Daoy (cell line): Measurements from ENCODE around the gene ACKR3. TPM values are rescaled to one million over a fixed set of nuclear protein-coding genes. Genes with fewer than 3 reads are reported as not detected.
A peak's percentile ranks its signal among the peaks of the same experiment; 100 is the strongest.

Experiments used
- DNase-seq: peaks from one replicate; pipeline ENCODE4 v3.0.0-alpha.2; 2015; ENCODE audit warnings: low read depth
- total RNA-seq: library from RNA; depleted of rRNA; stranded (reverse); fragments of >200 nt; shearing (Covaris generic); gene quantifications from 2 replicates; pipeline ENCODE4 v1.2.3, GENCODE V29; 2014; rRNA removed

Gene ACKR3
- total RNA-seq: 5.4 and 6.3 TPM in 2 replicates

- DNase-seq: peak; percentile 84
Measured at GRCh38 chr2:236569573-236569973, at the start of gene ACKR3. Gene ACKR3, plus strand, starts transcription at chr2:236569825. Its CDS starts 10,641 bp downstream, at chr2:236580466.

- no peak for DNase-seq
Measured at GRCh38 chr2:236521556-236521955, 48.1 kb upstream of the ACKR3 start.

GRCh38 chr2:236523249-236523648 lies 46.4 kb upstream of the ACKR3 start:
- DNase-seq: no peak

- DNase-seq: no peak
Measured at GRCh38 chr2:236525411-236525997, 44.1 kb upstream of the ACKR3 start.

- no peak for DNase-seq
Measured at GRCh38 chr2:236526455-236527158, 43.0 kb upstream of the ACKR3 start.

GRCh38 chr2:236527159-236527630 lies 42.4 kb upstream of the ACKR3 start:
- DNase-seq: no peak

GRCh38 chr2:236529606-236530005 lies 40.0 kb upstream of the ACKR3 start:
- DNase-seq: no peak

GRCh38 chr2:236530512-236530911 lies 39.1 kb upstream of the ACKR3 start:
- no peak for DNase-seq

- DNase-seq: no peak
Measured at GRCh38 chr2:236531195-236531594, 38.4 kb upstream of the ACKR3 start.

GRCh38 chr2:236531996-236532395 lies 37.6 kb upstream of the ACKR3 start:
- DNase-seq: no peak

- no peak for DNase-seq
Measured at GRCh38 chr2:236533343-236533742, 36.3 kb upstream of the ACKR3 start.

- DNase-seq: peak; percentile 91
Measured at GRCh38 chr2:236535024-236535423, 34.6 kb upstream of the ACKR3 start.

GRCh38 chr2:236536727-236537398 lies 32.8 kb upstream of the ACKR3 start:
- no peak for DNase-seq

- DNase-seq: no peak
Measured at GRCh38 chr2:236538242-236538641, 31.4 kb upstream of the ACKR3 start.

GRCh38 chr2:236541008-236541562 lies 28.5 kb upstream of the ACKR3 start:
- DNase-seq: no peak

GRCh38 chr2:236544362-236544761 lies 25.3 kb upstream of the ACKR3 start:
- DNase-seq: no peak

GRCh38 chr2:236545248-236545658 lies 24.4 kb upstream of the ACKR3 start:
- DNase-seq: no peak

GRCh38 chr2:236545814-236546480 lies 23.7 kb upstream of the ACKR3 start:
- no peak for DNase-seq

GRCh38 chr2:236546561-236547002 lies 23.0 kb upstream of the ACKR3 start:
- DNase-seq: no peak

- DNase-seq: no peak
Measured at GRCh38 chr2:236547725-236548124, 21.9 kb upstream of the ACKR3 start.

- DNase-seq: no peak
Measured at GRCh38 chr2:236548179-236548921, 21.3 kb upstream of the ACKR3 start.
